GM13977 (cell line): Measurements from ENCODE around the gene PTCD3.

Experiments used
- DNase-seq: peaks from one replicate; pipeline ENCODE4 v3.0.0; 2012; ENCODE audit warnings: low spot score
- CTCF ChIP-seq: IDR thresholded peaks from 2 replicates; pipeline ENCODE4 v1.5.1; 2012; ENCODE audit warnings: mild to moderate bottlenecking, control low read depth; ENCODE audit not compliant: insufficient read depth; ENCODE audit errors: extremely low read depth, missing control alignments
- in situ Hi-C: fragments of 300-500 bp; cut with MboI; formaldehyde crosslinking; loops from one replicate; pipeline ENCODE4 v1.12.0; 2022; ENCODE audit warnings: low sequenced_read_pairs, low pct_unique_long_range_greater_than_20kb, mixed read lengths, inconsistent platforms; ENCODE audit not compliant: unreplicated experiment

The PTCD3 gene

DNA sequence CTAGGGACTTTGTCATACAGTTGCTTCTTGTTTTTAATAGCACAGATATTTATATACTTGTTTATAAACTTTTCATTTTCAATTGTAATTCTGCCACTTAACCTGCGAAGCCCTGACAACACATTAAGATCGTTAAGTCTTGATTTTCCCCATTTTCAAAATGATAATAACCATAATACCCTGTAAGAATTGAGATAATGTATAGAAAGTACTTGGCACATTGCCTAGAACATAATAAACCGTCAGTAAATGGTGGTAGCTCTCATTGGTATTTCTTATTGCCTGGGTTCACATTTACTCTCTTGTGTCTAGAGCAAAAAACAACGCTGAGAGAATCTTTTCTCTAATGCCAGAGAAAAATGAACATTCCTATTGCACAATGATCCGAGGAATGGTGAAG lies 18.6 kb downstream of the PTCD3 start:
- in situ Hi-C loops, result no loop called here
- DNase-seq, result no peak
- TF ChIP-seq CTCF, result no peak

- in situ Hi-C loops, result no loop called here
- no peak for TF ChIP-seq CTCF
Measured at GRCh38 chr2:86134709-86135108, 28.7 kb downstream of the PTCD3 start.

DNA sequence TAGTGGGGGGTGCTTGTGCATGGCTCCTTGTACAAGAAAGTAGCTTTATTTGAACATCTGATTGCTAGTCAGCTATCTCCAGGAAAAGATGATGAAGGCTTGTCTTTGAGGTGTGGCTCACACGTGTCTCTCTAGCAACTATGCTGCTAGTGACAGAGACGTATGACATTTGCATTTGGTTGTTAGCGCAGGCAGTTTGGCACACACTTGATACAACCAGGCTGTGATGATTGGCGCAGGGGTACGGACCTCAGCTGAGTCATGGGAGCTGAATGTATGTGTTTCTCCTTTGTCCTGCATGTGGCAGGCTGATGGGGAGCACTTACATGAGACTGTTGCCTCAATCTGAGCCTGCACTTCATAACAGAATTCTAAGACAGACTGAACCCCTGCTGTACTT lies 29.6 kb downstream of the PTCD3 start:
- in situ Hi-C loops, result no loop called here
- no peak for TF ChIP-seq CTCF
- no peak for DNase-seq

More at GRCh38 chr2:86134709-86135108, 28.7 kb downstream of the PTCD3 start:
- no peak for DNase-seq

DNA sequence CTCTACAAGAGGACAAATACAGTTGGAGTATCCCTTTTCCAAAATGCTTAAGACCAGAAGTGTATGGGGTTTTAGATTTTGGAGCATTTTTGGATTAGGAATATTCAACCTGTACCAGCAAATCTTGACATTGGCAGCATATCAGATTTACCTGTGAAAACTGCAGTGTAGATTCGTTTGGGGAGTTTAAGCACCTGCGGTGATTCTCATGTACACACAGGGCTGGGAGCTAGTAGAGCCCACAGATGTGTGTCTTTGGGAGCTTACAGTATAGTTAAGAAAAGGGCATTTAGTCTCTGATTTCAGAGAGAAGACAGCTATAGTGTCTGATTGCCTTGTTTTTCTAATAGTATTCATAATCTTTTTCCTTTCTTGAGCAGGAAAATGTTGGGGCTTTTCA lies 30.1 kb downstream of the PTCD3 start:
- DNase-seq, result no peak
- in situ Hi-C loops, result no loop called here
- no peak for TF ChIP-seq CTCF

DNA sequence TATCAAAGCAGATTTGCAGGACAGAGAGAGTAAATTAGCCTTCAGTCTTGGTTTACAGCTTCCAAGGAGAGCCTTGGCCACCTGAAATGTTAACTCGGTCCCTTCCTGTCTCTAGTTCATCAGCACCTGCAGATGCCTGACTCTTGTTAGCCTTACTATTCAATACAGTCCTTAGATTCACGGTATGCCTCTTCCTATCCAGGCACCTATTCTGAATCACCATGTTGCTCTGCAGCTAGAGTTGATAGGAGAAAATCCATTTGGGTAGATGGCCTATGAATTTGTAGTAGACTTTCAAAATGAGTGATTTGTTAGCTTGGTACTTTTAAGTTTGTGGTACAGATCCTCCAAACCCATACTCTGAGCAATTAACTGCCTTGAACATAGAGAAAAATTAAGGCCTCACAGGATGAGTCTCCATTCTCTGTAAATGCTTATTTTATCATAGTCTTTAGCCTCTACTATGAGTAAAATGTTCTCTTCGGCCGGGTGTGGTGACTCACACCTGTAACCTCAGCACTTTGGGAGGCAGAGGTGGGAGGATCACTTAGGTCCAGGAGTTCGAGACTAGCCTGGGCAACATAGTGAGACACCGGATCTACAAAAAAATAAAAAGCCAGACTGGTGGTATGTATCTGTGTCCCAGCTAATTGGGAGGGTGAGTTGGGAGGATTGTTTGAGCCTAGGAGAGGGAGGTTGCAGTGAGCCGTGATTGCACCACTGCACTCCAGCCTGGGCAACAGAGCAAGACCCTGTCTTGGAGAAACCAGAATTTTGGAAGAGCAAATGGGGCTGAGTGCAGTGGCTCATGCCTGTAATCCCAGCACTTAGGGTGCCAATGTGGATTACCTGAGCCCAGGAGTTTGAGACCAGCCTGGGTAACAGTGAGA lies 32.9 kb downstream of the PTCD3 start:
- in situ Hi-C loops, result no loop called here
- no peak for TF ChIP-seq CTCF
- no peak for DNase-seq

DNA sequence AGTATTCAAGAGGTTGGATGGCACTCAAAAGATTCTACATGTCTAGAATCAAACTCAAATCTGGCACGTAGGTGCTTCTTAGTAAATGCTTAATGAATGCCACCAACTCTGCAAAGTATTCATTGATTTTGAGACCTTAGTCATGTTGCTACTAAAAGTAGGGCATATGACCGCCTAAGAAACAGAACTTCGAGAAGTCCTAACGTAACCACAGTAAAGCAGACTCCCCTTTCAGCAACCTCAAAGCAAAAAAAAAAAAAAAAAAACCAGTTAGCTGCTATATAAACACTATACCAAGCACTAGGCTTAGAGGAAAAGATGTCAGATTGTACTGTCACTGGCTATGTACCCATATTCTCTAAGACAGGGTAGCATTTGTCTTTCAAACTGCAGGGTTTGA lies 33.9 kb downstream of the PTCD3 start:
- TF ChIP-seq CTCF, result no peak
- no peak for DNase-seq
- in situ Hi-C loops, result no loop called here
